ENCODE results near the gene MYDGF.

MYDGF gene

DNA sequence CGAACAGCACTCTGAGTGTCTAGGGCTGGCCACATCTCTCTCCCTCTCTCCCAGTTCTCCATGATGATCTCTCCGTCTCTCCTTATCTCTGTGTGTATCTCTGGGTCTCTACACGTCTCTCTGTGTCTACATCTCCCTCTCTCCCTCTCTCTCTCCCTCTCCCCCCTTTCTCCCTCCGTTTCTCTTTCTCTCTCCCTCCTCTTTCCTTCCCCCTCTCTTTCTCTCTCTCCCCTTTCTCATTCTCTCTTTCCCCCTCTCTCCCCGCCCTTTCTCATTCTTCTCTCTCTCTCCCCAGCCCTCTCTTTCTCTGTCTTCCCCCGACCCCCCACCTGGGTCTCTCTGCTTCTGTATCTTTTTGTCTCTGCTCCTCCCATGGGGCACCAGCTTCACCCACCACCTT is 52.1 kb downstream of the MYDGF start:
- Histone ChIP-seq H3K27me3 (ENCODE audit: insufficient read depth, poor library complexity, severe bottlenecking) (no peaks in the 10 kb centered on the region), H3K27ac (replicated peaks) (no peak overlapping the region), H3K4me3 (replicated peaks; ENCODE audit: insufficient read depth, low read length) (no peak overlapping the region)
- DNase-seq (ENCODE audit: low read depth in 1 of 2, low spot score in 1 of 2): no peak
- TF ChIP-seq, protein P1, sequence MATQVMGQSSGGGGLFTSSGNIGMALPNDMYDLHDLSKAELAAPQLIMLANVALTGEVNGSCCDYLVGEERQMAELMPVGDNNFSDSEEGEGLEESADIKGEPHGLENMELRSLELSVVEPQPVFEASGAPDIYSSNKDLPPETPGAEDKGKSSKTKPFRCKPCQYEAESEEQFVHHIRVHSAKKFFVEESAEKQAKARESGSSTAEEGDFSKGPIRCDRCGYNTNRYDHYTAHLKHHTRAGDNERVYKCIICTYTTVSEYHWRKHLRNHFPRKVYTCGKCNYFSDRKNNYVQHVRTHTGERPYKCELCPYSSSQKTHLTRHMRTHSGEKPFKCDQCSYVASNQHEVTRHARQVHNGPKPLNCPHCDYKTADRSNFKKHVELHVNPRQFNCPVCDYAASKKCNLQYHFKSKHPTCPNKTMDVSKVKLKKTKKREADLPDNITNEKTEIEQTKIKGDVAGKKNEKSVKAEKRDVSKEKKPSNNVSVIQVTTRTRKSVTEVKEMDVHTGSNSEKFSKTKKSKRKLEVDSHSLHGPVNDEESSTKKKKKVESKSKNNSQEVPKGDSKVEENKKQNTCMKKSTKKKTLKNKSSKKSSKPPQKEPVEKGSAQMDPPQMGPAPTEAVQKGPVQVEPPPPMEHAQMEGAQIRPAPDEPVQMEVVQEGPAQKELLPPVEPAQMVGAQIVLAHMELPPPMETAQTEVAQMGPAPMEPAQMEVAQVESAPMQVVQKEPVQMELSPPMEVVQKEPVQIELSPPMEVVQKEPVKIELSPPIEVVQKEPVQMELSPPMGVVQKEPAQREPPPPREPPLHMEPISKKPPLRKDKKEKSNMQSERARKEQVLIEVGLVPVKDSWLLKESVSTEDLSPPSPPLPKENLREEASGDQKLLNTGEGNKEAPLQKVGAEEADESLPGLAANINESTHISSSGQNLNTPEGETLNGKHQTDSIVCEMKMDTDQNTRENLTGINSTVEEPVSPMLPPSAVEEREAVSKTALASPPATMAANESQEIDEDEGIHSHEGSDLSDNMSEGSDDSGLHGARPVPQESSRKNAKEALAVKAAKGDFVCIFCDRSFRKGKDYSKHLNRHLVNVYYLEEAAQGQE (IDR thresholded peaks at IDR 0.05; ENCODE audit: insufficient replicate concordance, low read depth): no peak
- TF ChIP-seq, protein P2, sequence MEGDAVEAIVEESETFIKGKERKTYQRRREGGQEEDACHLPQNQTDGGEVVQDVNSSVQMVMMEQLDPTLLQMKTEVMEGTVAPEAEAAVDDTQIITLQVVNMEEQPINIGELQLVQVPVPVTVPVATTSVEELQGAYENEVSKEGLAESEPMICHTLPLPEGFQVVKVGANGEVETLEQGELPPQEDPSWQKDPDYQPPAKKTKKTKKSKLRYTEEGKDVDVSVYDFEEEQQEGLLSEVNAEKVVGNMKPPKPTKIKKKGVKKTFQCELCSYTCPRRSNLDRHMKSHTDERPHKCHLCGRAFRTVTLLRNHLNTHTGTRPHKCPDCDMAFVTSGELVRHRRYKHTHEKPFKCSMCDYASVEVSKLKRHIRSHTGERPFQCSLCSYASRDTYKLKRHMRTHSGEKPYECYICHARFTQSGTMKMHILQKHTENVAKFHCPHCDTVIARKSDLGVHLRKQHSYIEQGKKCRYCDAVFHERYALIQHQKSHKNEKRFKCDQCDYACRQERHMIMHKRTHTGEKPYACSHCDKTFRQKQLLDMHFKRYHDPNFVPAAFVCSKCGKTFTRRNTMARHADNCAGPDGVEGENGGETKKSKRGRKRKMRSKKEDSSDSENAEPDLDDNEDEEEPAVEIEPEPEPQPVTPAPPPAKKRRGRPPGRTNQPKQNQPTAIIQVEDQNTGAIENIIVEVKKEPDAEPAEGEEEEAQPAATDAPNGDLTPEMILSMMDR (IDR thresholded peaks at IDR 0.05; ENCODE audit: insufficient read depth, low read length): no peak
- TF ChIP-seq POLR2AphosphoS5 (IDR thresholded peaks at IDR 0.05; ENCODE audit: low read depth) (no peak), SPI1 (IDR thresholded peaks at IDR 0.05; ENCODE audit: borderline replicate concordance, low read depth) (no peak), GABPA (IDR thresholded peaks at IDR 0.05; ENCODE audit: low read depth) (no peak)

DNA sequence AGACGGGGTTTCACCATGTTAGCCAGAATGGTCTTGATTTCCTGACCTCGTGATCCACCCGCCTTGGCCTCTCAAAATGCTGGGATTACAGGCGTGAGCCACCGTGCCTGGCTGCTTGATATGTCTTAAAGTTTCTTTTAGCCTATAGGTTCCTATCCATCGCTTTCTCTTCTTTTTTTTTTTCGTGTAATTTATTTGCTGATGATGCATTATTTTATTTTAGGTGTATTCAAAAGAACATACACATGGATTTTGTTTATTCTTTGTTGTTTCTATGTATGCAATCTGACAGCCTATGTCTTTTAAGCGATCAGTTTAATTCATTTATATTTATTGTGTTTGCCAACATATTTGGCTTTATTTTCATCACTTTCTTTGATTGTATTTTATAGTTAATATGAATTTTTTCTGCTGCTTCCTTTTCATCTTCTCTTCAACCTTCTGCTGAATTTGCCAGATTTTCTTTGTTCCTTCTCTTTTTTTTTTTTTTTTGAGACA is 56.8 kb downstream of the MYDGF start:
- TF ChIP-seq SPI1 (IDR thresholded peaks at IDR 0.05; ENCODE audit: borderline replicate concordance, low read depth) (no peak), POLR2AphosphoS5 (IDR thresholded peaks at IDR 0.05; ENCODE audit: low read depth) (no peak), GABPA (IDR thresholded peaks at IDR 0.05; ENCODE audit: low read depth) (no peak)
- TF ChIP-seq, protein P2 (IDR thresholded peaks at IDR 0.05; ENCODE audit: insufficient read depth, low read length): no peak
- TF ChIP-seq, protein P1 (IDR thresholded peaks at IDR 0.05; ENCODE audit: insufficient replicate concordance, low read depth): no peak
- H3K4me3 ChIP-seq (replicated peaks; ENCODE audit: insufficient read depth, low read length): no peak overlapping the region
- no peak for DNase-seq (ENCODE audit: low read depth in 1 of 2, low spot score in 1 of 2)
- H3K27me3 ChIP-seq (ENCODE audit: insufficient read depth, poor library complexity, severe bottlenecking): no peaks in the 10 kb centered on the region
- H3K27ac ChIP-seq (replicated peaks): no peak overlapping the region

DNA sequence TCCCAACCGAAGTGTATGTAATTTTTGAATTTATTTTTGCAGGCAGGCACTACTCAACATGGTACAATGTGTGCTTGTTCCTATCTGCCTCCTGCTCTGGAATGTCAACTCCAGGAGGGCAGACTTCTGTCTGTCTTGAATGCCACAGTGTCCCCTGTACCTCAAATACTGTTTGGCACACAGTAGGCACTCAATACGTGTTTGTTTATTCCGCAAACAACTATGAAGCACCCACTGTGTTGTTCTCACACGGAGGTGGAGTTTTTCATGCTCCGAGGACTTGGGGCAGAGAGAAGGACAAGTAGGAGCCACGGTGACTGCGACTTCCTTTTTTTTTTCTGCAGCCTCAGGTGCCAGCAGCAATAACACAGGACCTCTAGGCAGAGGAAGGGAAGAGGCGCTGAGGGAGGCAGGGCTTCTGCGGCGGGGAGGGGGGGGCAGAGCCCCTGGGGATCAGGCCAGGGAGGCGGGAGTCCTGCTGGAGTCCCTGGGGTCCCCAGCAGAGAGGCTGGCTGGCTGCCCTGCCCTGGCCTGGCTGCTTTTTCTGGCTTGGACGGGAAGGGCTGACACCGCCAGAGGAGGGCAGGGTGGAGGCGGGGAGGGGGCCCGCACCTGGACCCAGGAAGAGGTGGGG is 60.1 kb downstream of the MYDGF start:
- peak; percentile 95 for TF ChIP-seq SPI1 (IDR thresholded peaks at IDR 0.05; ENCODE audit: borderline replicate concordance, low read depth)
- TF ChIP-seq, protein P1 (IDR thresholded peaks at IDR 0.05; ENCODE audit: insufficient replicate concordance, low read depth): no peak
- peak overlapping the region; percentile 50 for H3K27ac ChIP-seq (replicated peaks)
- no peaks in the 10 kb centered on the region for H3K27me3 ChIP-seq (ENCODE audit: insufficient read depth, poor library complexity, severe bottlenecking)
- peak; percentile 71 to 77 for DNase-seq (ENCODE audit: low read depth in 1 of 2, low spot score in 1 of 2)
- H3K4me3 ChIP-seq (replicated peaks; ENCODE audit: insufficient read depth, low read length): 0 out of 2 replicates have a peak overlapping the region, but pooled peaks have one; percentile 13
